HepG2 (cell line): Measurements from ENCODE around the gene CPB2. TPM values are rescaled to one million over a fixed set of nuclear protein-coding genes. Genes with fewer than 3 reads are reported as not detected.

Experiments
- KDM1A ChIP-seq: IDR thresholded peaks from 2 replicates; pipeline ENCODE4 v1.6.1; 2016; ENCODE audit warnings: missing compliant biosample characterization
- MYC ChIP-seq: sonication (generic); formaldehyde crosslinking; IDR thresholded peaks from 2 replicates; pipeline ENCODE4 v1.9.0; 2021; ENCODE audit warnings: missing genetic modification reagents, borderline replicate concordance
- POLR2G ChIP-seq: fragments of 200-400 bp; formaldehyde crosslinking; IDR thresholded peaks from 2 replicates; pipeline ENCODE4 v1.6.1; 2018; ENCODE audit warnings: mild to moderate bottlenecking, low read depth, low read length, moderate library complexity
- SOX13 ChIP-seq, 3 experiments: fragments of 450-650 bp in 1 of 3; sonication (generic) in 1 of 3; formaldehyde crosslinking in 1 of 3; IDR thresholded peaks in 2 of 3; conservative IDR thresholded peaks in 1 of 3; 2 replicates each; pipeline versions ENCODE4 v1.5.0 to v1.6.1; 2016 to 2020; ENCODE audit warnings: antibody characterized with exemption in 1 of 3, mild to moderate bottlenecking in 1 of 3, missing compliant biosample characterization in 1 of 3, missing genetic modification reagents in 1 of 3, moderate library complexity in 1 of 3
- TOPORS ChIP-seq: sonication (generic); formaldehyde crosslinking; IDR thresholded peaks from 2 replicates; pipeline ENCODE4 v1.8.0; 2023; ENCODE audit warnings: mild to moderate bottlenecking, missing genetic modification reagents
- ZBTB25 ChIP-seq: IDR thresholded peaks from 2 replicates; pipeline ENCODE4 v1.6.1; 2018; ENCODE audit warnings: missing genetic modification reagents
- ZFX ChIP-seq: sonication (generic); formaldehyde crosslinking; IDR thresholded peaks from 2 replicates; pipeline ENCODE4 v1.4.0; 2020; ENCODE audit warnings: mild to moderate bottlenecking, low read depth, missing genetic modification reagents, moderate library complexity
- ZNF446 ChIP-seq: sonication (generic); formaldehyde crosslinking; IDR thresholded peaks from 2 replicates; pipeline ENCODE4 v1.5.0; 2020; ENCODE audit warnings: mild to moderate bottlenecking, missing genetic modification reagents
- ZNF788 ChIP-seq: sonication (generic); formaldehyde crosslinking; IDR thresholded peaks from 2 replicates; pipeline ENCODE4 v1.5.0; 2020; ENCODE audit warnings: mild to moderate bottlenecking, missing genetic modification reagents, borderline replicate concordance
- polyA plus RNA-seq, 8 experiments: library from polyadenylated mRNA; depleted of rRNA in 3 of 8; stranded (reverse) in 7 of 8; unstranded in 1 of 8; fragments of >200 nt; fragmentation: Illumina TruSeq in 4 of 8; extraction: Trizol in 4 of 8; gene quantifications; 2 replicates each; pipeline versions ENCODE4 v1.2.1 to v1.2.3, GENCODE V29; 2011 to 2016; ENCODE audit warnings: low read depth in 4 of 8, missing spikeins in 1 of 8, mixed read lengths in 1 of 8; ENCODE audit not compliant: insufficient read depth in 1 of 8
- total RNA-seq, 5 experiments: library from RNA; depleted of rRNA; stranded (reverse); fragments of >200 nt; fragmentation: Illumina TruSeq; extraction: Trizol; gene quantifications; 2 replicates each; pipeline ENCODE4 v1.2.3, GENCODE V29; 2016; ENCODE audit warnings: low read depth in 1 of 5
- TF ChIP-seq, protein P1 (sequence below): IDR thresholded peaks from 2 replicates; pipeline ENCODE4 v1.6.1; 2016; ENCODE audit warnings: low read depth
- TF ChIP-seq, protein P2 (sequence below): sonication (generic); formaldehyde crosslinking; IDR thresholded peaks from 2 replicates; pipeline ENCODE4 v1.8.1; 2023; ENCODE audit warnings: mild to moderate bottlenecking, inconsistent platforms, moderate library complexity, missing genetic modification reagents, borderline replicate concordance
- TF ChIP-seq, protein P3 (sequence below): IDR thresholded peaks from 2 replicates; pipeline ENCODE4 v1.6.1; 2016
- TF ChIP-seq, protein P4 (sequence below): IDR thresholded peaks from 2 replicates; pipeline ENCODE4 v1.6.1; 2016; ENCODE audit warnings: low read depth, missing genetic modification reagents, missing compliant biosample characterization
- TF ChIP-seq, protein P5 (sequence below): sonication (generic); formaldehyde crosslinking; IDR thresholded peaks from 2 replicates; pipeline ENCODE4 v1.4.0; 2020; ENCODE audit warnings: low read depth, missing genetic modification reagents

The CPB2 gene
- total and polyA plus RNA-seq, 2 of the 13 experiments (the other 11 are each of a cell fraction or from before 2014, with no cell fraction given), result 125 to 140 TPM

DNA sequence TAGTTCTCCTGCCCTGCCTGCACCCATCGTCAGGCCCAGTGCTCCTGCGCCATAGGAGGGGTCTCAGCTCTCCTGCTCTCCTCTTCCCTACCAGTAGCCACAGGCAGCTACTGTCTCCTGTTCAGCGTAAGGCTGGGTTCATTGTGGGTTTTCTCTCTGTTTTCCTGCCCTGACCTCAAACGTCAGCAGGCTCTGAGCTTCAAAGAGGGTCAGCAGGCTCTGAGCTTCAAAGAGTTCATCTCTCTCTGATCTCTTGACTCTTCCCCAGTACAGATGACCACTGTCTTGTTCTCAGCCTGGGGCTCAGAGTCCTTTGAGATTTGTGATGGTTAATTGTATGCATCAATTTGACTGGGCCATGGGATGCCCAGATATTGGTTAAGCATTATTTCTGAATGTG lies 4.6 kb upstream of the CPB2 start (continued):
- peak; percentile 52 for TF ChIP-seq ZFX (CRISPR knock-in tag)
- TF ChIP-seq MYC (CRISPR knock-in tag), result no peak
- TF ChIP-seq SOX13 (IDR thresholded peaks at IDR 0.05), result peak; percentile 53; the same call in 1 of the 2 replicates
- TF ChIP-seq SOX13 (CRISPR knock-in tag; conservative IDR thresholded peaks at IDR 0.05 in 1 of 2, IDR thresholded peaks at IDR 0.05 in 1 of 2), result peak in 1 of 2 experiments; percentile 91; a peak in 2 of 4 replicates
- TF ChIP-seq, protein P1, sequence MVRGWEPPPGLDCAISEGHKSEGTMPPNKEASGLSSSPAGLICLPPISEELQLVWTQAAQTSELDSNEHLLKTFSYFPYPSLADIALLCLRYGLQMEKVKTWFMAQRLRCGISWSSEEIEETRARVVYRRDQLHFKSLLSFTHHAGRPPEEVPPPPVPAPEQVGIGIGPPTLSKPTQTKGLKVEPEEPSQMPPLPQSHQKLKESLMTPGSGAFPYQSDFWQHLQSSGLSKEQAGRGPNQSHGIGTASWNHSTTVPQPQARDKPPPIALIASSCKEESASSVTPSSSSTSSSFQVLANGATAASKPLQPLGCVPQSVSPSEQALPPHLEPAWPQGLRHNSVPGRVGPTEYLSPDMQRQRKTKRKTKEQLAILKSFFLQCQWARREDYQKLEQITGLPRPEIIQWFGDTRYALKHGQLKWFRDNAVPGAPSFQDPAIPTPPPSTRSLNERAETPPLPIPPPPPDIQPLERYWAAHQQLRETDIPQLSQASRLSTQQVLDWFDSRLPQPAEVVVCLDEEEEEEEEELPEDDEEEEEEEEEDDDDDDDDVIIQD, result peak; percentile 90
- no peak for TF ChIP-seq ZNF446 (CRISPR knock-in tag)
- TF ChIP-seq, protein P2, sequence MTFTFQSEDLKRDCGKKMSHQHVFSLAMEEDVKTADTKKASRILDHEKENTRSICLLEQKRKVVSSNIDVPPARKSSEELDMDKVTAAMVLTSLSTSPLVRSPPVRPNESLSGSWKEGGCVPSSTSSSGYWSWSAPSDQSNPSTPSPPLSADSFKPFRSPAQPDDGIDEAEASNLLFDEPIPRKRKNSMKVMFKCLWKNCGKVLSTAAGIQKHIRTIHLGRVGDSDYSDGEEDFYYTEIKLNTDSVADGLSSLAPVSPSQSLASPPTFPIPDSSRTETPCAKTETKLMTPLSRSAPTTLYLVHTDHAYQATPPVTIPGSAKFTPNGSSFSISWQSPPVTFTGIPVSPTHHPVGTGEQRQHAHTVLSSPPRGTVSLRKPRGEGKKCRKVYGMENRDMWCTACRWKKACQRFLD (CRISPR knock-in tag), result no peak
- TF ChIP-seq, protein P3, sequence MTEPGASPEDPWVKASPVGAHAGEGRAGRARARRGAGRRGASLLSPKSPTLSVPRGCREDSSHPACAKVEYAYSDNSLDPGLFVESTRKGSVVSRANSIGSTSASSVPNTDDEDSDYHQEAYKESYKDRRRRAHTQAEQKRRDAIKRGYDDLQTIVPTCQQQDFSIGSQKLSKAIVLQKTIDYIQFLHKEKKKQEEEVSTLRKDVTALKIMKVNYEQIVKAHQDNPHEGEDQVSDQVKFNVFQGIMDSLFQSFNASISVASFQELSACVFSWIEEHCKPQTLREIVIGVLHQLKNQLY (CRISPR knock-in tag), result peak; percentile 84
- TF ChIP-seq, protein P4, sequence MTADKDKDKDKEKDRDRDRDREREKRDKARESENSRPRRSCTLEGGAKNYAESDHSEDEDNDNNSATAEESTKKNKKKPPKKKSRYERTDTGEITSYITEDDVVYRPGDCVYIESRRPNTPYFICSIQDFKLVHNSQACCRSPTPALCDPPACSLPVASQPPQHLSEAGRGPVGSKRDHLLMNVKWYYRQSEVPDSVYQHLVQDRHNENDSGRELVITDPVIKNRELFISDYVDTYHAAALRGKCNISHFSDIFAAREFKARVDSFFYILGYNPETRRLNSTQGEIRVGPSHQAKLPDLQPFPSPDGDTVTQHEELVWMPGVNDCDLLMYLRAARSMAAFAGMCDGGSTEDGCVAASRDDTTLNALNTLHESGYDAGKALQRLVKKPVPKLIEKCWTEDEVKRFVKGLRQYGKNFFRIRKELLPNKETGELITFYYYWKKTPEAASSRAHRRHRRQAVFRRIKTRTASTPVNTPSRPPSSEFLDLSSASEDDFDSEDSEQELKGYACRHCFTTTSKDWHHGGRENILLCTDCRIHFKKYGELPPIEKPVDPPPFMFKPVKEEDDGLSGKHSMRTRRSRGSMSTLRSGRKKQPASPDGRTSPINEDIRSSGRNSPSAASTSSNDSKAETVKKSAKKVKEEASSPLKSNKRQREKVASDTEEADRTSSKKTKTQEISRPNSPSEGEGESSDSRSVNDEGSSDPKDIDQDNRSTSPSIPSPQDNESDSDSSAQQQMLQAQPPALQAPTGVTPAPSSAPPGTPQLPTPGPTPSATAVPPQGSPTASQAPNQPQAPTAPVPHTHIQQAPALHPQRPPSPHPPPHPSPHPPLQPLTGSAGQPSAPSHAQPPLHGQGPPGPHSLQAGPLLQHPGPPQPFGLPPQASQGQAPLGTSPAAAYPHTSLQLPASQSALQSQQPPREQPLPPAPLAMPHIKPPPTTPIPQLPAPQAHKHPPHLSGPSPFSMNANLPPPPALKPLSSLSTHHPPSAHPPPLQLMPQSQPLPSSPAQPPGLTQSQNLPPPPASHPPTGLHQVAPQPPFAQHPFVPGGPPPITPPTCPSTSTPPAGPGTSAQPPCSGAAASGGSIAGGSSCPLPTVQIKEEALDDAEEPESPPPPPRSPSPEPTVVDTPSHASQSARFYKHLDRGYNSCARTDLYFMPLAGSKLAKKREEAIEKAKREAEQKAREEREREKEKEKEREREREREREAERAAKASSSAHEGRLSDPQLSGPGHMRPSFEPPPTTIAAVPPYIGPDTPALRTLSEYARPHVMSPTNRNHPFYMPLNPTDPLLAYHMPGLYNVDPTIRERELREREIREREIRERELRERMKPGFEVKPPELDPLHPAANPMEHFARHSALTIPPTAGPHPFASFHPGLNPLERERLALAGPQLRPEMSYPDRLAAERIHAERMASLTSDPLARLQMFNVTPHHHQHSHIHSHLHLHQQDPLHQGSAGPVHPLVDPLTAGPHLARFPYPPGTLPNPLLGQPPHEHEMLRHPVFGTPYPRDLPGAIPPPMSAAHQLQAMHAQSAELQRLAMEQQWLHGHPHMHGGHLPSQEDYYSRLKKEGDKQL (CRISPR knock-in tag), result 0 out of 2 replicates have a peak, but pooled peaks have one; percentile 51
- TF ChIP-seq KDM1A (CRISPR knock-in tag), result 0 out of 2 replicates have a peak, but pooled peaks have one; percentile 17
- TF ChIP-seq POLR2G, result peak; percentile 84
- TF ChIP-seq, protein P5, sequence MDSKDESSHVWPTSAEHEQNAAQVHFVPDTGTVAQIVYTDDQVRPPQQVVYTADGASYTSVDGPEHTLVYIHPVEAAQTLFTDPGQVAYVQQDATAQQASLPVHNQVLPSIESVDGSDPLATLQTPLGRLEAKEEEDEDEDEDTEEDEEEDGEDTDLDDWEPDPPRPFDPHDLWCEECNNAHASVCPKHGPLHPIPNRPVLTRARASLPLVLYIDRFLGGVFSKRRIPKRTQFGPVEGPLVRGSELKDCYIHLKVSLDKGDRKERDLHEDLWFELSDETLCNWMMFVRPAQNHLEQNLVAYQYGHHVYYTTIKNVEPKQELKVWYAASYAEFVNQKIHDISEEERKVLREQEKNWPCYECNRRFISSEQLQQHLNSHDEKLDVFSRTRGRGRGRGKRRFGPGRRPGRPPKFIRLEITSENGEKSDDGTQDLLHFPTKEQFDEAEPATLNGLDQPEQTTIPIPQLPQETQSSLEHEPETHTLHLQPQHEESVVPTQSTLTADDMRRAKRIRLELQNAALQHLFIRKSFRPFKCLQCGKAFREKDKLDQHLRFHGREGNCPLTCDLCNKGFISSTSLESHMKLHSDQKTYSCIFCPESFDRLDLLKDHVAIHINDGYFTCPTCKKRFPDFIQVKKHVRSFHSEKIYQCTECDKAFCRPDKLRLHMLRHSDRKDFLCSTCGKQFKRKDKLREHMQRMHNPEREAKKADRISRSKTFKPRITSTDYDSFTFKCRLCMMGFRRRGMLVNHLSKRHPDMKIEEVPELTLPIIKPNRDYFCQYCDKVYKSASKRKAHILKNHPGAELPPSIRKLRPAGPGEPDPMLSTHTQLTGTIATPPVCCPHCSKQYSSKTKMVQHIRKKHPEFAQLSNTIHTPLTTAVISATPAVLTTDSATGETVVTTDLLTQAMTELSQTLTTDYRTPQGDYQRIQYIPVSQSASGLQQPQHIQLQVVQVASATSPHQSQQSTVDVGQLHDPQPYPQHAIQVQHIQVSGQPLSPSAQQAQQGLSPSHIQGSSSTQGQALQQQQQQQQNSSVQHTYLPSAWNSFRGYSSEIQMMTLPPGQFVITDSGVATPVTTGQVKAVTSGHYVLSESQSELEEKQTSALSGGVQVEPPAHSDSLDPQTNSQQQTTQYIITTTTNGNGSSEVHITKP, result no peak
- 0 out of 2 replicates have a peak, but pooled peaks have one; percentile 25 for TF ChIP-seq TOPORS (CRISPR knock-in tag)
- peak; percentile 53; the same call in 1 of the 2 replicates for TF ChIP-seq ZNF788 (CRISPR knock-in tag)
- TF ChIP-seq ZBTB25 (CRISPR knock-in tag), result no peak
